MM.1S (cell line): ENCODE measurements around the gene DIP2C.

Experiments
- EZH2 ChIP-seq: fragments of 300-600 bp; sonication (generic); optimal IDR thresholded peaks from 2 replicates; pipeline ENCODE3; 2017; ENCODE audit warnings: low read depth, mild to moderate bottlenecking, antibody characterized with exemption, low read length, mixed read lengths
- TF ChIP-seq, protein P1 (sequence below): fragments of 300-600 bp; sonication (generic); IDR thresholded peaks from 2 replicates; pipeline ENCODE4 v1.5.1; 2016; ENCODE audit warnings: antibody characterized with exemption, low read length, mixed read lengths

DNA sequence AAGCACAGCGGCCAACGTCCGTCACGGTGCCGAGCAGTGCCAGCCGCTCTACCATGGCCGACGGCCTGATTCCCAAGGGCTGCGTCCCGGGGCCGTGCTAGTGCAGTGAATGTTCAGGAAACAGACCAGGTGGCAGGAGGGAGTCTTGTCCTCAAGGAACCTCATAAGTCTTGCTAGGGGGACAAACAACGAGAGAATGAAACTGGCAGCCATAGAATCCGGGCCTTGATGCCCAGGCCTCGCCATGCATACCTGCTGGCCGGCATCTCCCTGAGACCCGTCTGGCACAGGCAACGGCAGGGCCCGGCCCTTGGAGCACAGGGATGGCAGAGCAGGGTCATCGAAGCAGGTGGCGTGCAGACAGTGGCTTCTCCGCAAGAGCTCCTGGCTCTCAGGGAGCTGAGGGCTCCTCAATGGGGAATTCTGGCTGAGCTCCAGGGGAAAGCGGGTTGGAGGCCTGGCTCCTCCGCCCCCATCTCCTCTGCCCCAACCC, 58.8 kb downstream of the DIP2C start:
- TF ChIP-seq, protein P1, sequence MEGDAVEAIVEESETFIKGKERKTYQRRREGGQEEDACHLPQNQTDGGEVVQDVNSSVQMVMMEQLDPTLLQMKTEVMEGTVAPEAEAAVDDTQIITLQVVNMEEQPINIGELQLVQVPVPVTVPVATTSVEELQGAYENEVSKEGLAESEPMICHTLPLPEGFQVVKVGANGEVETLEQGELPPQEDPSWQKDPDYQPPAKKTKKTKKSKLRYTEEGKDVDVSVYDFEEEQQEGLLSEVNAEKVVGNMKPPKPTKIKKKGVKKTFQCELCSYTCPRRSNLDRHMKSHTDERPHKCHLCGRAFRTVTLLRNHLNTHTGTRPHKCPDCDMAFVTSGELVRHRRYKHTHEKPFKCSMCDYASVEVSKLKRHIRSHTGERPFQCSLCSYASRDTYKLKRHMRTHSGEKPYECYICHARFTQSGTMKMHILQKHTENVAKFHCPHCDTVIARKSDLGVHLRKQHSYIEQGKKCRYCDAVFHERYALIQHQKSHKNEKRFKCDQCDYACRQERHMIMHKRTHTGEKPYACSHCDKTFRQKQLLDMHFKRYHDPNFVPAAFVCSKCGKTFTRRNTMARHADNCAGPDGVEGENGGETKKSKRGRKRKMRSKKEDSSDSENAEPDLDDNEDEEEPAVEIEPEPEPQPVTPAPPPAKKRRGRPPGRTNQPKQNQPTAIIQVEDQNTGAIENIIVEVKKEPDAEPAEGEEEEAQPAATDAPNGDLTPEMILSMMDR, result no peak
- TF ChIP-seq EZH2, result no peak
